Stimulated activated CD4-positive, alpha-beta T cell treated with anti-CD3 and anti-CD28 coated beads, TNF-alpha, amount 100 ng/mL, for 24 hours (primary cell): ENCODE measurements around the gene SLIT1.

Experiments used
- DNase-seq, 3 experiments: peaks; one replicate each; pipeline ENCODE4 v3.0.0-alpha.2; 2020; ENCODE audit warnings: low read depth in 3 of 3

SLIT1 gene

DNA sequence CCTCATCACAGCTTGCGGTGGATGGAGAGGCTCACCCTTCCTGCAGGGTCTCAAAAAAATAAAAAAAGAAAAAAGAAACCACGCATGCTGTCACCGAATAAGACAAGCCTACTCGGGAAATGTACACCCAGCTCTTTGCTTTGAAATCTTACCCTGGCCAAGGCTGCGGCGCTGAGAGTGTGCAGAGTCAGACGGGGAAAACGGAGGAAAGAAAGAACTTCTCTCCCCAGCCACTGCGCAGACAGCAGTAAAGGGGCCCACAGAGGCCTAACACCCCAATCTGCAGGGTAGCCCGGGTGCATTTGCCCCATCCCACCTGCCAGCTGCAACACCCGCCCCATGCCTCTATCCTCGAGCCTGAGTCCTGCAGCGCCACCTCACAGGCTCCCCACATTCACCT lies 14.8 kb downstream of the SLIT1 start:
- no peak for DNase-seq

GRCh38 chr10:97169911-97170693 lies 15.7 kb downstream of the SLIT1 start:
- no peak for DNase-seq

DNA sequence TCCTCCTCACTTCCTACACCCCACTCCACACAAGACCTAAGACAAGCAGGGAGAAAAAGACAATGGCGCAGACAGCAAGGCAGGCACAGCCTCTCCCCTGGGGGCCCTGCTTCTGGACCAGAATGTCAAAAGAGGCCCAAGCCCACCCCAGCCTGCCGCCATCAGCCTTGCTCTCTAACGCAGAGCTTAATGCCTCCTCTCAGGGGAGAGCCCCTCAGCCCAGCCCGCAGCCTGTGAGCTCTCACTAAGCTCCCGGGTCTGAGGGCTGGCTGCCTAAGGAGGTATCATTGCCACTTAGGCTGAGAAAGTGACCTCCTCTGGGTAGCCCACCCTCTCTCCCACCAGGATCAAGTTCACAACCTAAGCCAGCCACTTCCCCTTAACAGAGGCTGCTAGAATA lies 16.7 kb downstream of the SLIT1 start:
- DNase-seq = no peak

GRCh38 chr10:97168645-97169044 lies 17.1 kb downstream of the SLIT1 start:
- no peak for DNase-seq

GRCh38 chr10:97165499-97165898 lies 20.3 kb downstream of the SLIT1 start:
- no peak for DNase-seq

GRCh38 chr10:97163781-97164501 lies 21.8 kb downstream of the SLIT1 start:
- no peak for DNase-seq

DNA sequence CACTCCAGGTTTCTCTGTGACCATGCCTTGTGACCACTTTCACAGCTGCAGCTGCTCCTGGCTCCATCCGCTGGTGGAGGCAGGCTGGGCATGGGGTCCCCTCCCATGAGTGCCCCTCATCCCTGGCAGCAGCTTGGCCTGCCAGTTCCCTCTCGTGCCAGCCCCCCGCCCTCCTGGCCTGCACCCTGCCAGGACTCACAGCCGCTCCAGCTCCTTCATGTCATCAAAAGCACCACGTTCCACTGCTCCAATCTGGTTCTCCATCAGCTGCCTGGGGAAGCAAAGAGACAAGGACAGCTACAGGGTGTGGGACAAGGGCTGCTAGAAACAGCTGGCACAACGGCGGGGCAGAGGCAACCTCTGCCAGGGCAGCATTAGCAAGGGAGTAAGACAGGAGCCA lies 22.6 kb downstream of the SLIT1 start:
- no peak for DNase-seq

- DNase-seq = no peak
These were observed 26.0 kb downstream of the SLIT1 start for GRCh38 chr10:97159646-97160305.

GRCh38 chr10:97157578-97158095 lies 28.1 kb downstream of the SLIT1 start:
- no peak for DNase-seq

DNA sequence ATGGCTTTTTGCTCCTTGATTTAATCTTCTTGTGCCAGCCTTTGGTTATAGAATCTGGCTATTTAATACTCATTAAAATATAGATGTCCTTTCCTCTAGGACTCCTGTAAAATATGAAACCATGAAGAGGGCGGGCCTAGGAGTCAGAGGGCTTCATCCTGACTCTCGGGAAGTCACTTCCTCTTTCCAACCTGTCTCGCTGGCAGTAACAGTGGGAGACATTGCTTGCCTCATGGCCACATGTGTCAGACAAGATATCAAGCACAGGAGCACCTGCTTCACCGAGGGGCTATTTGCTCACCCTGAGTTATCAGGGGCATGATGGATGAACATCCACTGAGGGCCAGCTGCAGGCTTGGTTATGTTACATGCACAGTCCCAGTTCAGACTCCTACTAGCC lies 31.0 kb downstream of the SLIT1 start:
- DNase-seq = no peak

- no peak for DNase-seq
These were observed 31.6 kb downstream of the SLIT1 start for GRCh38 chr10:97154162-97154561.

GRCh38 chr10:97153270-97153850 lies 32.4 kb downstream of the SLIT1 start:
- no peak for DNase-seq

DNA sequence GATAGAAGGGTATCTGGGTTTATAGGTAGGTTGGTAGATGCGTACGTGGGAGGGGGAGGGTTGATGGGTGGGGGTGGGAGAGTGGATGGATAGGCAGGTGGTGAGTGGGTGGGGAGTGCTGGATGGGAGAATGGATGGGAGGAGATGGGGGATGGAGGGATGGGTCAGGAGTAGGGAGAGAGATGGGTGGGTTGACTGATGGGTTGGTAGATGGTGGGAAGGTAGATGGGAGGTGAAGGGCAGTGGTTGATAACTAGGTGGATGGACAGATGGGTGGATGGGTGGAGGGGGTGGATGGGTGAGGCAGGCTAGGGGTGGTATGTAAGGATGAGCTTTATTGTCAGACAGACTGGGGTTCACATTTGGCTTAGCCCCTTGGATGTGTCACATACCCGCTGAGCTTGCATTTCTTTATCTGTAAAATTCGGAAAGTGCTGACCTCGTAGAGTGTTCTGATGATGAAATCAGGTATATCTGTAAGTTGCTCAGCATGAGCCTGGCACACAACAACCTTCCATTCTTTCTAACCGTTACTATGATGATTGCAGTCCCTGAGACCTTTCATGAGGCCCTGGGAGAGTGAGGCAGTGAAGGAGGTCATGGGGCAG lies 34.3 kb downstream of the SLIT1 start:
- no peak for DNase-seq

- DNase-seq = no peak
These were observed 35.1 kb downstream of the SLIT1 start for GRCh38 chr10:97150616-97151015.

GRCh38 chr10:97150013-97150595 lies 35.7 kb downstream of the SLIT1 start:
- no peak for DNase-seq

DNA sequence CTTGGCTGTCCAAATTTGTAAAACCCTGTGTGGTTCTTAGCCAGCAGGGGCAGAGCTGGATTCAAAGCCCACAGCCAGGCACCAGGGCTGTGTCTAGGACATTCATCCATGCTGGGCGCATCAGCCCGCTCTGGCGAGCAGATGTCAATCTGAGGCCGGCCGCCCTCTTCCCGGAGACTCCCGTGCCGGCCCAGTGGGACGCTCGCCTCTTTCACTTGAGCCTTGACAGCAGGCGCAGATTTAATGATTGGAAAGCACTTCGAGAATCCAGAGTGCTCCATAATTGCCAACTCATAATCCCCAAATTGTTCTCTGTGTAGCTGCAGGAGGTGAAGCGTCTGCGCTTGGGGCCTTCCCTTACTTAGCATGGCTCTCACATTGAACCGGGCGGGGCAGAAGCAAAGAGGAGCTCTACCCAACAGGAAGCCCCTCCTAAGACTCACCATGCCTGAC lies 36.7 kb downstream of the SLIT1 start:
- DNase-seq = no peak

GRCh38 chr10:97144297-97144696 lies 41.5 kb downstream of the SLIT1 start:
- no peak for DNase-seq

GRCh38 chr10:97142834-97143233 lies 42.9 kb downstream of the SLIT1 start:
- DNase-seq = no peak

DNA sequence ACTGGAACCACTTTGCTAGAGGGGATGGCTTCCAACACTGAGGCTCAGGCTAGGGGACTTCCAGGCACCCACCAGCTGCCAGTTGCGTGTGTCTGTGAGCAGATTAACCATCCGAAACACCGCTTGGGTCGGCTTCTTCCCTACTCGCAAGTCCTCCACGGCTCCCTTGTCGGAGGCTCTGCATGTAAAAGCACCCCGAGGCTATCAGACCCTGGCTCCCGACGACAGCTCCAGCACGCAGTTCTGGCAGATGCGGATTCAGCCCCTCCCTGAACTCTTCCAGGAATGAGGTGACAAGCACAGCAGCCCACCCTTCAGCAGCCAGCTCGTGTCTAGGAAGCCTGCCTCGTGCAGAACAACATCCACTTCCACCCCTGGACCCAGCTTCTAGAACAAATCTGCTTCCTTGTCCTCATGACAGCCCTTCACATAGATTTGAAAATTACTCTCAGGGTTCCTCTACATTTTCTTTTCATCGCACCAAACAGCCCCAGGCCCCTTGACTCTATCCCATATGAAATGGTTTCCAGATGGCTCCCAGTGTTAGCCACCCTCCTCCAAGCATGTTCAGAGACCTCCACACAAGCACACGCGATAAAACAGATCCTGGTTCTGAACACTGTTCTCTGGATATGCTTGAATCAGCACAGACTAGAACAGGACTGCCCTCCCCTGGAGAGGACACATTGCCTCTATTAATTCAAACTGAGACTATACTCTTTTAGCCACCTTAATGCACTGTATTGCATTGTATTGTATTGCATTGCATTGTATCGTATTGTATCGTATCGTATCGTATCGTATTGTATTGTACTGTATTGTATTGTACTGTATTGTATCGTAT lies 44.6 kb downstream of the SLIT1 start:
- DNase-seq = no peak
